Sigmoid colon (tissue), 4 donors: ENCODE data around the gene KRT7.
"Not testable (repeated sequence)": the region's sequence is repeated elsewhere in the genome, so short reads cannot be mapped to it uniquely, and the experiment has no call there.

ENCODE experiments used
- CTCF ChIP-seq, 4 experiments: fragments of 450-650 bp in 3 of 4; fragments of 200-600 bp in 1 of 4; IDR thresholded peaks; one replicate each; pipeline ENCODE4 v1.5.1; 2016 to 2019; ENCODE audit warnings: antibody characterized with exemption in 4 of 4, mild to moderate bottlenecking in 3 of 4, moderate library complexity in 2 of 4
- EP300 ChIP-seq, 4 donors: sonication (generic); formaldehyde crosslinking; IDR thresholded peaks; one replicate each; pipeline ENCODE4 v1.6.1; 2017; ENCODE audit warnings: antibody characterized with exemption in 4 of 4
- POLR2A ChIP-seq, 2 donors: fragments of 450-650 bp; IDR thresholded peaks; one replicate each; pipeline ENCODE4 v1.6.1; 2016; ENCODE audit warnings: antibody characterized with exemption in 2 of 2, mild to moderate bottlenecking in 2 of 2, moderate library complexity in 2 of 2
- POLR2AphosphoS5 ChIP-seq, 4 donors: sonication (generic); formaldehyde crosslinking; IDR thresholded peaks; one replicate each; pipeline ENCODE4 v1.6.1; 2017; ENCODE audit warnings: antibody characterized with exemption in 4 of 4

DNA sequence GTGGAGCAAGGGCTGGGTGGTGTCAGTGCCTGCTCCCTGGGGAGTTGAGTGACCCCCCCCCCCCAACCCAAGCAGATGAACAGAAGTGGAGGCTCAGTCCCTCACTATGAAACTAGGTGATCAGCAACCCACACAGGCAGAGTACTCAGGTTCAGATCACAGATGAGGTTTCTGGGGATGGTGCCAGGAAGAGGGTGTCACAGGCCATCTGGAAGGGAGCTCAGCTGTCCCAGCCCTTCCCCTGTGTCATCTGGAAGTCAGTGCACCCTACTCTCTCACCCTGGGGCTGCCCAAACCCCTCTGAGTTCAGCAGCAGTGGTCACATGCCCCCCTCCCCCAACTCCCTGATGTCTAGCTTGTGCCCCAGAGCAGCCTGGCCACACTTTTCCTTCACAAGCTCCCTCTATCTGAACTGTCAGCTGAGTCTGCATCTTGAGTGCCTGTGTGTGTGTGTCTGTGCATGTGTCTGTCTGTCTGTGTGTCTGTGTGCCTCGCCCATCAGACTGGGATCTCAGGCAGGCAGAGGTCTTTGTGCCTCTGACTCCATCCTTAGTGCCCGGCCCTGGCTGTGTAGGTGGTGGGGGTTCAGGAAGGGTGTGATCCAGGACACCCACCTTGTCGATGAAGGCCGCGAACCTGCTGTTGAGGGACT lies 57.6 kb downstream of the KRT7 start:
- TF ChIP-seq CTCF, POLR2AphosphoS5, EP300, POLR2A (IDR thresholded peaks at IDR 0.05): not testable (repeated sequence)
